ENCODE measurements around the gene ARFRP1. TPM values are rescaled to one million over a fixed set of nuclear protein-coding genes. Genes with fewer than 3 reads are reported as not detected.

Gene ARFRP1
- total and polyA plus RNA-seq, 2 of the 13 experiments (the other 11 are each of a cell fraction or from before 2014, with no cell fraction given): 32.0 to 51.1 TPM

DNA sequence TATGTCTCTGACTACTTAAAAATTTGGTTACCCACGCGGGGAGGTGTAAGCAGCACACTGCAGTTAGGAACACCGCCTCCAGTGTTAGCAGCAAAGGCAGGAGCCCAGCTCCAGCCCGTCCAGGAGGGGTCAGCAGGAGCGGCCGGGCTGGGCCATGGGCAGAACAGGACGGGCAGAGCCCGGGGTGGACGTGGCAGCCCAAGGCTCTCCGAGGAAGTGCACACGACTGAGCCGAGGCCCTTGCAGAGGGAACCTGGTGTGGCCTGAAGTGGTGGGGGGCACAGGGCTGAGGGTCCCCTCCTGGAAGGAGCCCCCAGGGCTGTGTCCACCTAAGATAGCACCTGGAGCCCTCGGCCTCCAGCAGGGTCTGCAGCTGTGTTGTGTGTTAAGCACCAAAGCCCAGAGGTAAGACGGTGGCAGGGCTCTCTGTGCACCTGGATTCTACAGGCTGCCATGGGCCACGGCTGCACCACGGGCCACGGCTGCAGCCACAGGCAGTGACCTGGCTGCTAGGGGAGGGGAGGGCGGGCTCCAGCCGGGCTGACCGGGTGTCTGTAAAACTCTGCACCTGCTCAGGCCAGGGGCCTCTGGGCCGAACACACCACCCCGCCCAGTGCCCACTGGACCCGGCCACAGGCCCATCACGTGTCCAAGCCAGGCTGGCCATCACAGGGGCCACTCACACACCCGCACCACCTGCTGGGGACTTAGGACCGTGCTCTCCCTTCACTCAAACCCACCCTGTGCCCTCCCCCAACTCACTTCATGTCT is 38.4 kb upstream of the ARFRP1 start (continued):
- TF ChIP-seq UBTF (CRISPR knock-in tag; IDR thresholded peaks at IDR 0.05) (peak; percentile 40; the same call in 1 of the 2 replicates), SMAD9 (CRISPR knock-in tag; IDR thresholded peaks at IDR 0.05) (no peak), JUN (CRISPR knock-in tag; IDR thresholded peaks at IDR 0.05) (no peak), ZBED4 (CRISPR knock-in tag; IDR thresholded peaks at IDR 0.05; ENCODE audit: borderline replicate concordance) (peak; percentile 90; the same call in 1 of the 2 replicates), ZNF792 (CRISPR knock-in tag; IDR thresholded peaks at IDR 0.05) (no peak)
- TF ChIP-seq, protein P1, sequence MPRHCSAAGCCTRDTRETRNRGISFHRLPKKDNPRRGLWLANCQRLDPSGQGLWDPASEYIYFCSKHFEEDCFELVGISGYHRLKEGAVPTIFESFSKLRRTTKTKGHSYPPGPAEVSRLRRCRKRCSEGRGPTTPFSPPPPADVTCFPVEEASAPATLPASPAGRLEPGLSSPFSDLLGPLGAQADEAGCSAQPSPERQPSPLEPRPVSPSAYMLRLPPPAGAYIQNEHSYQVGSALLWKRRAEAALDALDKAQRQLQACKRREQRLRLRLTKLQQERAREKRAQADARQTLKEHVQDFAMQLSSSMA (CRISPR knock-in tag; IDR thresholded peaks at IDR 0.05): no peak
- TF ChIP-seq, protein P2, sequence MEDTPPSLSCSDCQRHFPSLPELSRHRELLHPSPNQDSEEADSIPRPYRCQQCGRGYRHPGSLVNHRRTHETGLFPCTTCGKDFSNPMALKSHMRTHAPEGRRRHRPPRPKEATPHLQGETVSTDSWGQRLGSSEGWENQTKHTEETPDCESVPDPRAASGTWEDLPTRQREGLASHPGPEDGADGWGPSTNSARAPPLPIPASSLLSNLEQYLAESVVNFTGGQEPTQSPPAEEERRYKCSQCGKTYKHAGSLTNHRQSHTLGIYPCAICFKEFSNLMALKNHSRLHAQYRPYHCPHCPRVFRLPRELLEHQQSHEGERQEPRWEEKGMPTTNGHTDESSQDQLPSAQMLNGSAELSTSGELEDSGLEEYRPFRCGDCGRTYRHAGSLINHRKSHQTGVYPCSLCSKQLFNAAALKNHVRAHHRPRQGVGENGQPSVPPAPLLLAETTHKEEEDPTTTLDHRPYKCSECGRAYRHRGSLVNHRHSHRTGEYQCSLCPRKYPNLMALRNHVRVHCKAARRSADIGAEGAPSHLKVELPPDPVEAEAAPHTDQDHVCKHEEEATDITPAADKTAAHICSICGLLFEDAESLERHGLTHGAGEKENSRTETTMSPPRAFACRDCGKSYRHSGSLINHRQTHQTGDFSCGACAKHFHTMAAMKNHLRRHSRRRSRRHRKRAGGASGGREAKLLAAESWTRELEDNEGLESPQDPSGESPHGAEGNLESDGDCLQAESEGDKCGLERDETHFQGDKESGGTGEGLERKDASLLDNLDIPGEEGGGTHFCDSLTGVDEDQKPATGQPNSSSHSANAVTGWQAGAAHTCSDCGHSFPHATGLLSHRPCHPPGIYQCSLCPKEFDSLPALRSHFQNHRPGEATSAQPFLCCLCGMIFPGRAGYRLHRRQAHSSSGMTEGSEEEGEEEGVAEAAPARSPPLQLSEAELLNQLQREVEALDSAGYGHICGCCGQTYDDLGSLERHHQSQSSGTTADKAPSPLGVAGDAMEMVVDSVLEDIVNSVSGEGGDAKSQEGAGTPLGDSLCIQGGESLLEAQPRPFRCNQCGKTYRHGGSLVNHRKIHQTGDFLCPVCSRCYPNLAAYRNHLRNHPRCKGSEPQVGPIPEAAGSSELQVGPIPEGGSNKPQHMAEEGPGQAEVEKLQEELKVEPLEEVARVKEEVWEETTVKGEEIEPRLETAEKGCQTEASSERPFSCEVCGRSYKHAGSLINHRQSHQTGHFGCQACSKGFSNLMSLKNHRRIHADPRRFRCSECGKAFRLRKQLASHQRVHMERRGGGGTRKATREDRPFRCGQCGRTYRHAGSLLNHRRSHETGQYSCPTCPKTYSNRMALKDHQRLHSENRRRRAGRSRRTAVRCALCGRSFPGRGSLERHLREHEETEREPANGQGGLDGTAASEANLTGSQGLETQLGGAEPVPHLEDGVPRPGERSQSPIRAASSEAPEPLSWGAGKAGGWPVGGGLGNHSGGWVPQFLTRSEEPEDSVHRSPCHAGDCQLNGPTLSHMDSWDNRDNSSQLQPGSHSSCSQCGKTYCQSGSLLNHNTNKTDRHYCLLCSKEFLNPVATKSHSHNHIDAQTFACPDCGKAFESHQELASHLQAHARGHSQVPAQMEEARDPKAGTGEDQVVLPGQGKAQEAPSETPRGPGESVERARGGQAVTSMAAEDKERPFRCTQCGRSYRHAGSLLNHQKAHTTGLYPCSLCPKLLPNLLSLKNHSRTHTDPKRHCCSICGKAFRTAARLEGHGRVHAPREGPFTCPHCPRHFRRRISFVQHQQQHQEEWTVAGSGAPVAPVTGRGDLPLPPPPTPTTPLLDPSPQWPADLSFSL (CRISPR knock-in tag; IDR thresholded peaks at IDR 0.05): no peak
- TF ChIP-seq, protein P3, sequence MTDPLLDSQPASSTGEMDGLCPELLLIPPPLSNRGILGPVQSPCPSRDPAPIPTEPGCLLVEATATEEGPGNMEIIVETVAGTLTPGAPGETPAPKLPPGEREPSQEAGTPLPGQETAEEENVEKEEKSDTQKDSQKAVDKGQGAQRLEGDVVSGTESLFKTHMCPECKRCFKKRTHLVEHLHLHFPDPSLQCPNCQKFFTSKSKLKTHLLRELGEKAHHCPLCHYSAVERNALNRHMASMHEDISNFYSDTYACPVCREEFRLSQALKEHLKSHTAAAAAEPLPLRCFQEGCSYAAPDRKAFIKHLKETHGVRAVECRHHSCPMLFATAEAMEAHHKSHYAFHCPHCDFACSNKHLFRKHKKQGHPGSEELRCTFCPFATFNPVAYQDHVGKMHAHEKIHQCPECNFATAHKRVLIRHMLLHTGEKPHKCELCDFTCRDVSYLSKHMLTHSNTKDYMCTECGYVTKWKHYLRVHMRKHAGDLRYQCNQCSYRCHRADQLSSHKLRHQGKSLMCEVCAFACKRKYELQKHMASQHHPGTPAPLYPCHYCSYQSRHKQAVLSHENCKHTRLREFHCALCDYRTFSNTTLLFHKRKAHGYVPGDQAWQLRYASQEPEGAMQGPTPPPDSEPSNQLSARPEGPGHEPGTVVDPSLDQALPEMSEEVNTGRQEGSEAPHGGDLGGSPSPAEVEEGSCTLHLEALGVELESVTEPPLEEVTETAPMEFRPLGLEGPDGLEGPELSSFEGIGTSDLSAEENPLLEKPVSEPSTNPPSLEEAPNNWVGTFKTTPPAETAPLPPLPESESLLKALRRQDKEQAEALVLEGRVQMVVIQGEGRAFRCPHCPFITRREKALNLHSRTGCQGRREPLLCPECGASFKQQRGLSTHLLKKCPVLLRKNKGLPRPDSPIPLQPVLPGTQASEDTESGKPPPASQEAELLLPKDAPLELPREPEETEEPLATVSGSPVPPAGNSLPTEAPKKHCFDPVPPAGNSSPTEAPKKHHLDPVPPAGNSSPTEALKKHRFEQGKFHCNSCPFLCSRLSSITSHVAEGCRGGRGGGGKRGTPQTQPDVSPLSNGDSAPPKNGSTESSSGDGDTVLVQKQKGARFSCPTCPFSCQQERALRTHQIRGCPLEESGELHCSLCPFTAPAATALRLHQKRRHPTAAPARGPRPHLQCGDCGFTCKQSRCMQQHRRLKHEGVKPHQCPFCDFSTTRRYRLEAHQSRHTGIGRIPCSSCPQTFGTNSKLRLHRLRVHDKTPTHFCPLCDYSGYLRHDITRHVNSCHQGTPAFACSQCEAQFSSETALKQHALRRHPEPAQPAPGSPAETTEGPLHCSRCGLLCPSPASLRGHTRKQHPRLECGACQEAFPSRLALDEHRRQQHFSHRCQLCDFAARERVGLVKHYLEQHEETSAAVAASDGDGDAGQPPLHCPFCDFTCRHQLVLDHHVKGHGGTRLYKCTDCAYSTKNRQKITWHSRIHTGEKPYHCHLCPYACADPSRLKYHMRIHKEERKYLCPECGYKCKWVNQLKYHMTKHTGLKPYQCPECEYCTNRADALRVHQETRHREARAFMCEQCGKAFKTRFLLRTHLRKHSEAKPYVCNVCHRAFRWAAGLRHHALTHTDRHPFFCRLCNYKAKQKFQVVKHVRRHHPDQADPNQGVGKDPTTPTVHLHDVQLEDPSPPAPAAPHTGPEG (CRISPR knock-in tag; IDR thresholded peaks at IDR 0.05): no peak
